ENCODE results near the gene KAT7. TPM values are rescaled to one million over a fixed set of nuclear protein-coding genes. Genes with fewer than 3 reads are reported as not detected.

KAT7 gene
- polyA plus RNA-seq, 1 donor from 2014 or later, result 31.0 TPM

- Histone ChIP-seq H3K36me3 (ENCODE audit: insufficient read depth, low read length) (no peaks in the 10 kb centered on the region), H3F3A (ENCODE audit: insufficient read depth, low read length, poor library complexity, severe bottlenecking) (no peaks in the 10 kb centered on the region), H4K20me1 (ENCODE audit: insufficient read depth) (no peaks in the 10 kb centered on the region), H2AFZ (ENCODE audit: low read depth, low read length) (no peak overlapping the region), H3K4me3 (ENCODE audit: low read length) (no peak overlapping the region), H3K27me3 (ENCODE audit: insufficient read depth, low read depth, low read length) (no peaks in the 10 kb centered on the region), H3K79me2 (replicated peaks; ENCODE audit: insufficient read depth, low read length) (no peaks in the 10 kb centered on the region), H3K9ac (ENCODE audit: low read length) (no peak overlapping the region), H3K9me3 (ENCODE audit: low read length) (no peaks in the 10 kb centered on the region), H3K9me2 (ENCODE audit: insufficient read depth, low read length) (no peaks in the 10 kb centered on the region), H3K27ac (ENCODE audit: low read length) (no peak overlapping the region), H3K4me2 (ENCODE audit: low read length) (no peak overlapping the region)
- TF ChIP-seq EP300 (conservative IDR thresholded peaks at IDR 0.05; ENCODE audit: poor library complexity, severe bottlenecking), result no peak
- no peak for TF ChIP-seq TAF1 (IDR thresholded peaks at IDR 0.05; ENCODE audit: low read depth)
- TF ChIP-seq RAD21 (conservative IDR thresholded peaks at IDR 0.05), result no peak
- TF ChIP-seq EZH2 (IDR thresholded peaks at IDR 0.05; ENCODE audit: borderline replicate concordance, insufficient read depth, low read length, poor library complexity, severe bottlenecking), result no peak
- TF ChIP-seq SMC3 (conservative IDR thresholded peaks at IDR 0.05; ENCODE audit: poor library complexity), result no peak
- TF ChIP-seq POLR2AphosphoS5 (IDR thresholded peaks at IDR 0.05), result no peak
These were observed 47.9 kb downstream of the KAT7 start for GRCh38 chr17:49836111-49837030.

GRCh38 chr17:49839455-49839854 lies 51.0 kb downstream of the KAT7 start:
- H3K9me2 ChIP-seq (ENCODE audit: insufficient read depth, low read length), result no peaks in the 10 kb centered on the region
- no peaks in the 10 kb centered on the region for H3F3A ChIP-seq (ENCODE audit: insufficient read depth, low read length, poor library complexity, severe bottlenecking)
- H2AFZ ChIP-seq (ENCODE audit: low read depth, low read length), result no peak overlapping the region
- TF ChIP-seq TAF1 (IDR thresholded peaks at IDR 0.05; ENCODE audit: low read depth), result no peak
- no peak for TF ChIP-seq RAD21 (conservative IDR thresholded peaks at IDR 0.05)
- H3K4me2 ChIP-seq (ENCODE audit: low read length), result no peak overlapping the region
- no peak overlapping the region for H3K9ac ChIP-seq (ENCODE audit: low read length)
- H3K79me2 ChIP-seq (replicated peaks; ENCODE audit: insufficient read depth, low read length), result no peaks in the 10 kb centered on the region
- H4K20me1 ChIP-seq (ENCODE audit: insufficient read depth), result no peaks in the 10 kb centered on the region
- no peaks in the 10 kb centered on the region for H3K36me3 ChIP-seq (ENCODE audit: insufficient read depth, low read length)
- no peaks in the 10 kb centered on the region for H3K9me3 ChIP-seq (ENCODE audit: low read length)
- H3K27ac ChIP-seq (ENCODE audit: low read length), result no peak overlapping the region
- H3K27me3 ChIP-seq (ENCODE audit: insufficient read depth, low read depth, low read length), result no peaks in the 10 kb centered on the region
- H3K4me3 ChIP-seq (ENCODE audit: low read length), result no peak overlapping the region

GRCh38 chr17:49841548-49841947 lies 53.1 kb downstream of the KAT7 start:
- TF ChIP-seq TAF1 (IDR thresholded peaks at IDR 0.05; ENCODE audit: low read depth) (no peak), POLR2AphosphoS5 (IDR thresholded peaks at IDR 0.05) (no peak), EP300 (conservative IDR thresholded peaks at IDR 0.05; ENCODE audit: poor library complexity, severe bottlenecking) (no peak), REST (IDR thresholded peaks at IDR 0.05; ENCODE audit: borderline replicate concordance) (no peak), RAD21 (conservative IDR thresholded peaks at IDR 0.05) (no peak), CTCF (IDR thresholded peaks at IDR 0.05; ENCODE audit: poor library complexity, severe bottlenecking) (no peak), MXI1 (conservative IDR thresholded peaks at IDR 0.05; ENCODE audit: poor library complexity, severe bottlenecking) (no peak), SMC3 (conservative IDR thresholded peaks at IDR 0.05; ENCODE audit: poor library complexity) (no peak), EZH2 (IDR thresholded peaks at IDR 0.05; ENCODE audit: borderline replicate concordance, insufficient read depth, low read length, poor library complexity, severe bottlenecking) (no peak)

More at GRCh38 chr17:49841548-49841947, 53.1 kb downstream of the KAT7 start:
- Histone ChIP-seq H3K9ac (ENCODE audit: low read length) (no peak overlapping the region), H3K27ac (ENCODE audit: low read length) (no peak overlapping the region), H3K4me3 (ENCODE audit: low read length) (no peak overlapping the region), H3F3A (ENCODE audit: insufficient read depth, low read length, poor library complexity, severe bottlenecking) (no peaks in the 10 kb centered on the region), H3K36me3 (ENCODE audit: insufficient read depth, low read length) (no peaks in the 10 kb centered on the region), H3K27me3 (ENCODE audit: insufficient read depth, low read depth, low read length) (no peaks in the 10 kb centered on the region), H3K9me3 (ENCODE audit: low read length) (no peaks in the 10 kb centered on the region), H2AFZ (ENCODE audit: low read depth, low read length) (no peak overlapping the region), H3K79me2 (replicated peaks; ENCODE audit: insufficient read depth, low read length) (no peaks in the 10 kb centered on the region), H4K20me1 (ENCODE audit: insufficient read depth) (no peaks in the 10 kb centered on the region), H3K9me2 (ENCODE audit: insufficient read depth, low read length) (no peaks in the 10 kb centered on the region), H3K4me2 (ENCODE audit: low read length) (no peak overlapping the region)
